GM23338 (cell line): ENCODE results near the gene MYO1C. TPM values are rescaled to one million over a fixed set of nuclear protein-coding genes. Genes with fewer than 3 reads are reported as not detected.

Experiments
- ATAC-seq: fragments of 200-7000 bp; cut with Tn5 transposase; 3 replicates; pipeline ENCODE4 v1.9.1; 2020
- DNase-seq: peaks from one replicate; pipeline ENCODE4 v3.0.0-alpha.2; 2015; ENCODE audit warnings: low spot score
- H2AFZ ChIP-seq: fragments of 200-600 bp; sonication (generic); 2 replicates; pipeline ENCODE4 v1.8.0; 2016; ENCODE audit warnings: antibody characterized with exemption, mild to moderate bottlenecking, moderate library complexity
- H3F3A ChIP-seq: fragments of 200-600 bp; sonication (generic); replicated peaks from 2 replicates; pipeline ENCODE4 v1.8.0; 2017; ENCODE audit warnings: antibody characterized with exemption, mixed run types, low read depth
- H3K27ac ChIP-seq: fragments of 200-600 bp; sonication (generic); 2 replicates; pipeline ENCODE4 v1.6.1; 2016; ENCODE audit warnings: low read depth
- H3K27me3 ChIP-seq: fragments of 200-600 bp; sonication (generic); 2 replicates; pipeline ENCODE4 v1.8.0; 2016; ENCODE audit warnings: mild to moderate bottlenecking, mixed run types, moderate library complexity; ENCODE audit not compliant: insufficient read depth
- H3K36me3 ChIP-seq: fragments of 200-600 bp; sonication (generic); 2 replicates; pipeline ENCODE4 v1.8.0; 2016; ENCODE audit warnings: mild to moderate bottlenecking; ENCODE audit not compliant: insufficient read depth
- H3K4me1 ChIP-seq: fragments of 200-600 bp; sonication (generic); 2 replicates; pipeline ENCODE4 v1.8.0; 2016; ENCODE audit warnings: mild to moderate bottlenecking, moderate library complexity; ENCODE audit not compliant: insufficient read depth
- H3K4me2 ChIP-seq: fragments of 200-600 bp; sonication (generic); 2 replicates; pipeline ENCODE4 v1.7.1; 2017; ENCODE audit warnings: mixed run types
- H3K4me3 ChIP-seq: fragments of 200-600 bp; sonication (generic); 2 replicates; pipeline ENCODE4 v1.6.1; 2016; ENCODE audit warnings: mixed run types
- H3K79me2 ChIP-seq: fragments of 200-600 bp; sonication (generic); replicated peaks from 2 replicates; pipeline ENCODE4 v1.8.0; 2017; ENCODE audit warnings: mild to moderate bottlenecking; ENCODE audit not compliant: insufficient read depth
- H3K9me2 ChIP-seq: fragments of 200-600 bp; sonication (generic); 2 replicates; pipeline ENCODE4 v1.8.0; 2017; ENCODE audit not compliant: insufficient read depth
- H4K20me1 ChIP-seq: fragments of 200-600 bp; sonication (generic); replicated peaks from 2 replicates; pipeline ENCODE4 v1.8.0; 2017; ENCODE audit warnings: mild to moderate bottlenecking; ENCODE audit not compliant: insufficient read depth
- H3K27ac Mint-ChIP-seq: 2 replicates; pipeline ENCODE4 v1.8.0; 2020; ENCODE audit warnings: inconsistent platforms, mild to moderate bottlenecking, moderate library complexity, mixed read lengths
- H3K27me3 Mint-ChIP-seq: 3 replicates; pipeline ENCODE4 v1.8.0; 2022; ENCODE audit warnings: low read depth, mild to moderate bottlenecking, moderate library complexity, mixed read lengths, inconsistent platforms; ENCODE audit not compliant: insufficient read depth, poor library complexity
- H3K36me3 Mint-ChIP-seq: 3 replicates; pipeline ENCODE4 v1.8.0; 2021; ENCODE audit warnings: low read depth, mild to moderate bottlenecking, inconsistent platforms, moderate library complexity, mixed read lengths
- H3K4me1 Mint-ChIP-seq: 3 replicates; pipeline ENCODE4 v1.8.0; 2020; ENCODE audit warnings: mild to moderate bottlenecking, inconsistent platforms, mixed read lengths
- H3K4me3 Mint-ChIP-seq: 3 replicates; pipeline ENCODE4 v1.8.0; 2021; ENCODE audit warnings: moderate library complexity, mild to moderate bottlenecking, inconsistent platforms, mixed read lengths
- H3K9me3 Mint-ChIP-seq: 3 replicates; pipeline ENCODE4 v1.8.0; 2020; ENCODE audit warnings: moderate library complexity, mild to moderate bottlenecking, inconsistent platforms, mixed read lengths
- CREB1 ChIP-seq: fragments of 250-450 bp; sonication (Bioruptor Pico); IDR thresholded peaks from 2 replicates; pipeline ENCODE4 v1.5.0; 2020; ENCODE audit warnings: low read depth, mild to moderate bottlenecking, moderate library complexity
- CTCF ChIP-seq, 2 experiments: fragments of 200-600 bp in 1 of 2; sonication (generic) in 1 of 2; conservative IDR thresholded peaks; 2 replicates each; pipeline versions ENCODE4 v1.5.1 to v1.6.1; 2016 to 2017; ENCODE audit warnings: antibody characterized with exemption in 2 of 2, low read depth in 2 of 2, mild to moderate bottlenecking in 2 of 2, moderate library complexity in 1 of 2
- ETS1 ChIP-seq: IDR thresholded peaks from 2 replicates; pipeline ENCODE4 v1.6.1; 2016; ENCODE audit warnings: antibody characterized with exemption
- EZH2 ChIP-seq: fragments of 200-600 bp; sonication (generic); IDR thresholded peaks from one replicate; pipeline ENCODE4 v1.8.0; 2017; ENCODE audit warnings: antibody characterized with exemption, mild to moderate bottlenecking, low read depth; ENCODE audit not compliant: unreplicated experiment
- EZH2phosphoT487 ChIP-seq: fragments of 200-600 bp; sonication (generic); IDR thresholded peaks from one replicate; pipeline ENCODE4 v1.8.1; 2018; ENCODE audit warnings: antibody characterized with exemption; ENCODE audit not compliant: unreplicated experiment
- JUNB ChIP-seq: IDR thresholded peaks from one replicate; pipeline ENCODE4 v1.6.1; 2016; ENCODE audit warnings: antibody characterized with exemption; ENCODE audit not compliant: unreplicated experiment
- NANOG ChIP-seq: IDR thresholded peaks from 2 replicates; pipeline ENCODE4 v1.6.1; 2016; ENCODE audit warnings: antibody characterized with exemption, borderline replicate concordance
- POLR2AphosphoS5 ChIP-seq: IDR thresholded peaks from 2 replicates; pipeline ENCODE4 v1.6.1; 2016; ENCODE audit warnings: antibody characterized with exemption, low read depth
- REST ChIP-seq: IDR thresholded peaks from one replicate; pipeline ENCODE4 v1.6.1; 2018; ENCODE audit warnings: antibody characterized with exemption; ENCODE audit not compliant: unreplicated experiment
- STAT1 ChIP-seq: IDR thresholded peaks from one replicate; pipeline ENCODE4 v1.6.1; 2016; ENCODE audit warnings: antibody characterized with exemption; ENCODE audit not compliant: unreplicated experiment
- ZNF114 ChIP-seq: fragments of 250-450 bp; sonication (Bioruptor Pico); IDR thresholded peaks from 2 replicates; pipeline ENCODE4 v1.5.0; 2020; ENCODE audit warnings: mild to moderate bottlenecking, moderate library complexity
- ZNF331 ChIP-seq: fragments of 250-450 bp; sonication (Bioruptor Pico); IDR thresholded peaks from 2 replicates; pipeline ENCODE4 v1.5.0; 2020; ENCODE audit warnings: low read depth, mild to moderate bottlenecking, moderate library complexity
- ZNF462 ChIP-seq: fragments of 250-450 bp; sonication (Bioruptor Pico); IDR thresholded peaks from 2 replicates; pipeline ENCODE4 v1.5.0; 2020; ENCODE audit warnings: mild to moderate bottlenecking, moderate library complexity
- polyA plus RNA-seq: library from polyadenylated mRNA; unstranded; fragments of >200 nt; fragmentation: Nextera tagmentation; extraction: Ambion mirVana; gene quantifications from 2 replicates; pipeline ENCODE4 v1.2.1, GENCODE V29; 2016
- total RNA-seq: library from RNA; depleted of rRNA; stranded (reverse); fragments of >200 nt; shearing (Covaris generic); gene quantifications from 2 replicates; pipeline ENCODE4 v1.2.3, GENCODE V29; 2014

Gene MYO1C
- total and polyA plus RNA-seq, 2 experiments from 2014 or later, result 13.9 to 35.2 TPM

- Mint-ChIP-seq H3K9me3 (no peaks in the 10 kb centered on the region), H3K4me1 (no peaks in the 10 kb centered on the region), H3K4me3 (no peak overlapping the region), H3K36me3 (peaks cover 50% of the 10 kb centered on the region), H3K27ac (no peak overlapping the region), H3K27me3 (peaks cover 7% of the 10 kb centered on the region)
- Histone ChIP-seq H3K4me3 (no peak overlapping the region), H3K27ac (no peak overlapping the region), H3K4me1 (no peaks in the 10 kb centered on the region), H3F3A (peaks cover 23% of the 10 kb centered on the region; the same call in 1 of the 2 replicates), H3K36me3 (peaks cover 22% of the 10 kb centered on the region), H4K20me1 (peaks cover 40% of the 10 kb centered on the region), H3K4me2 (no peak overlapping the region), H3K27me3 (no peaks in the 10 kb centered on the region), H3K9me2 (no peaks in the 10 kb centered on the region), H2AFZ (no peak overlapping the region), H3K79me2 (peaks cover 63% of the 10 kb centered on the region)
- DNase-seq (no peak), ATAC-seq (no peak)
- no peak for TF ChIP-seq ZNF331
- no peak for TF ChIP-seq REST
- TF ChIP-seq JUNB, result no peak
- TF ChIP-seq ETS1, result no peak
- no peak for TF ChIP-seq ZNF114 (CRISPR knock-in tag)
- no peak for TF ChIP-seq STAT1
- no peak for TF ChIP-seq EZH2
- TF ChIP-seq EZH2phosphoT487, result no peak
- TF ChIP-seq POLR2AphosphoS5, result no peak
- no peak for TF ChIP-seq NANOG
- no peak for TF ChIP-seq ZNF462 (CRISPR knock-in tag)
- TF ChIP-seq CREB1 (CRISPR knock-in tag), result no peak
- TF ChIP-seq CTCF (conservative IDR thresholded peaks at IDR 0.05; ENCODE audit: low read depth in 2 of 2), result no peak
These were observed 68.9 kb downstream of the MYO1C start for GRCh38 chr17:1423456-1424135.
